NT2/D1 (cell line): ENCODE data around the gene CELF3.

Experiments used
- DNase-seq: peaks from one replicate; pipeline ENCODE4 v3.0.0-alpha.2; 2011; ENCODE audit warnings: low read depth, low spot score
- H3K27me3 ChIP-seq: 2 replicates; pipeline ENCODE4 v1.6.0; 2011; ENCODE audit warnings: mild to moderate bottlenecking; ENCODE audit not compliant: insufficient read length, insufficient read depth
- H3K36me3 ChIP-seq: 2 replicates; pipeline ENCODE4 v1.6.1; 2011; ENCODE audit warnings: mild to moderate bottlenecking, low read length, mixed read lengths; ENCODE audit not compliant: insufficient read depth, insufficient read length
- H3K4me1 ChIP-seq: 2 replicates; pipeline ENCODE4 v1.5.1; 2011; ENCODE audit not compliant: insufficient read depth, insufficient read length
- H3K4me3 ChIP-seq: 2 replicates; pipeline ENCODE4 v1.5.1; 2011; ENCODE audit warnings: low read depth; ENCODE audit not compliant: insufficient read length
- H3K9ac ChIP-seq: 2 replicates; pipeline ENCODE4 v1.6.0; 2011; ENCODE audit warnings: low read depth; ENCODE audit not compliant: insufficient read length
- H3K9me3 ChIP-seq: 2 replicates; pipeline ENCODE4 v1.5.1; 2011; ENCODE audit warnings: mild to moderate bottlenecking, low read length; ENCODE audit not compliant: insufficient read depth
- SUZ12 ChIP-seq: IDR thresholded peaks from 2 replicates; pipeline ENCODE4 v1.6.1; 2011; ENCODE audit not compliant: insufficient read length, insufficient read depth; ENCODE audit errors: extremely low read depth
- YY1 ChIP-seq: IDR thresholded peaks from 2 replicates; pipeline ENCODE4 v1.6.1; 2011; ENCODE audit not compliant: insufficient read length, insufficient read depth
- ZNF274 ChIP-seq: IDR thresholded peaks from 2 replicates; pipeline ENCODE4 v1.6.1; 2011; ENCODE audit warnings: mild to moderate bottlenecking, low read depth, low read length

Gene CELF3

GRCh38 chr1:151716771-151717631 is at the start of gene CELF3:
CELF3 (minus strand) TSS chr1:151716803; CDS start chr1:151716020, 783 bp downstream.
- H3K4me1 ChIP-seq: peaks cover 7% of the 10 kb centered on the region
- peak; percentile 52 for DNase-seq
- no peaks in the 10 kb centered on the region for H3K9me3 ChIP-seq
- peaks cover 50% of the 10 kb centered on the region for H3K27me3 ChIP-seq
- TF ChIP-seq YY1 (no peak), ZNF274 (no peak), SUZ12 (peak; percentile 85)
- H3K4me3 ChIP-seq: peak within 1 kb of the TSS; percentile 42
- H3K9ac ChIP-seq: no peak within 1 kb of the TSS
- H3K36me3 ChIP-seq: no peaks in the 10 kb centered on the region

GRCh38 chr1:151763990-151764389 is 47.4 kb upstream of the CELF3 start:
- H3K27me3 ChIP-seq: no peaks in the 10 kb centered on the region
- no peak for DNase-seq
- H3K4me3 ChIP-seq: peak overlapping the region; percentile 92
- H3K36me3 ChIP-seq: peaks cover 34% of the 10 kb centered on the region
- TF ChIP-seq ZNF274 (no peak), SUZ12 (no peak), YY1 (no peak)
- no peaks in the 10 kb centered on the region for H3K4me1 ChIP-seq
- no peaks in the 10 kb centered on the region for H3K9me3 ChIP-seq
- peak overlapping the region; percentile 98 for H3K9ac ChIP-seq

GRCh38 chr1:151762941-151763921 is 46.6 kb upstream of the CELF3 start, which contains the start of gene MRPL9:
MRPL9 (minus strand) TSS chr1:151763496; CDS start chr1:151763479, 17 bp downstream.
- no peaks in the 10 kb centered on the region for H3K27me3 ChIP-seq
- peak; percentile 78 for DNase-seq
- H3K4me1 ChIP-seq: no peaks in the 10 kb centered on the region
- H3K4me3 ChIP-seq: peak within 1 kb of the TSS; percentile 92
- TF ChIP-seq YY1: peak; percentile 91
- TF ChIP-seq SUZ12: no peak
- no peaks in the 10 kb centered on the region for H3K9me3 ChIP-seq
- peaks cover 40% of the 10 kb centered on the region for H3K36me3 ChIP-seq
- peak within 1 kb of the TSS; percentile 98 for H3K9ac ChIP-seq

- Histone ChIP-seq H3K27me3 (no peaks in the 10 kb centered on the region), H3K9ac (no peak overlapping the region), H3K4me1 (no peaks in the 10 kb centered on the region), H3K9me3 (no peaks in the 10 kb centered on the region), H3K4me3 (no peak overlapping the region), H3K36me3 (peaks cover 62% of the 10 kb centered on the region)
- TF ChIP-seq ZNF274 (no peak), YY1 (no peak), SUZ12 (no peak)
- no peak for DNase-seq
Observed at GRCh38 chr1:151760597-151761385, 44.2 kb upstream of the CELF3 start.

DNA sequence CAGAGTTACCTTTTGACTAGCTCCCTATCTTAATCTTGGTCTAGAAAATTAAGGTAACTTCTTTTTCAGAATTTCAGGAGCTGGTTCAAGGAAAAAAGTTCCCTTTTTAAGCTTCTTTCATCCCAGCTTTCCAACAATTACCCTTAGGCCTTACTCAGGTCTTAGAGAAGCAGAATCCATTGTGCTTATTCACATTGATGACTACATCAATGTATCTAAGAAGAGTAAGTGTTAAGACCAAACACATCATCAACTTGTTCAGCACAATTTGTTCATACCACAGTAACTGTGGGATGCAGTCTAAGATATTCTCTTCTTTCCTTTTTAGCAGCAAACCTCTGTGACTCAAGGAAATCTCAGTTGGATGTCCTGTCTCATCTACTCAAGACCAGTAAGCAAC is 42.6 kb upstream of the CELF3 start:
- H3K9me3 ChIP-seq: no peaks in the 10 kb centered on the region
- DNase-seq: no peak

DNA sequence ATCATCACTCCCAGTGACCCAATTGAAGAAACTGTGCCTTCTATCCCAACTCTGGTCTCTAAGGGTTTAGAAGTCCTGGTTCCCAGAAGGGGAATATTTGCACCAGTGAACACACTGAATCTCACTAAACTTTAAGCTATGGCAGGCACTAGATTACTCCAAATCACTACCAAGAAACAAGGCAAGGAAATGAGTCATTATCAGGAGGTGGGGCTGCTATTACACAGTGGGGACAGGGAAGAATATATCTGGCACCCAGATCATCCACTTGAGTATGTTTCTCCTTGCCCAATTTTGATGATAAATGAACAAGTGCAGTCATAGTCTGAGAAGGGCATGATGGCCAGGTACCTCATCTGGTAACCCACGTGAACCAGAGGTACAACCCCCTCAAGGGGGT is 39.7 kb upstream of the CELF3 start:
- no peak for TF ChIP-seq YY1
- DNase-seq: no peak
- Histone ChIP-seq H3K4me1 (no peaks in the 10 kb centered on the region), H3K9me3 (no peaks in the 10 kb centered on the region), H3K9ac (no peak overlapping the region), H3K4me3 (no peak overlapping the region), H3K36me3 (peaks cover 62% of the 10 kb centered on the region), H3K27me3 (no peaks in the 10 kb centered on the region)

More for the DNA sequence above, 42.6 kb upstream of the CELF3 start:
- Histone ChIP-seq H3K9ac (no peak overlapping the region), H3K27me3 (no peaks in the 10 kb centered on the region), H3K4me1 (no peaks in the 10 kb centered on the region), H3K4me3 (no peak overlapping the region), H3K36me3 (peaks cover 75% of the 10 kb centered on the region)
- TF ChIP-seq ZNF274: no peak
- no peak for TF ChIP-seq YY1
- TF ChIP-seq SUZ12: no peak
